ENCODE data around the gene PRAMEF17.

GRCh38 chr1:13430495-13430894 lies 41.1 kb downstream of the PRAMEF17 start:
- TF ChIP-seq CTCF (IDR thresholded peaks at IDR 0.05), result no peak
- no peak for TF ChIP-seq POLR2A (IDR thresholded peaks at IDR 0.05)

Data from lower leg skin (tissue), 3 donors.